Measurements from ENCODE around the gene CACHD1.
"Not testable (repeated sequence)": the region's sequence is repeated elsewhere in the genome, so short reads cannot be mapped to it uniquely, and the experiment has no call there.

CACHD1 gene

DNA sequence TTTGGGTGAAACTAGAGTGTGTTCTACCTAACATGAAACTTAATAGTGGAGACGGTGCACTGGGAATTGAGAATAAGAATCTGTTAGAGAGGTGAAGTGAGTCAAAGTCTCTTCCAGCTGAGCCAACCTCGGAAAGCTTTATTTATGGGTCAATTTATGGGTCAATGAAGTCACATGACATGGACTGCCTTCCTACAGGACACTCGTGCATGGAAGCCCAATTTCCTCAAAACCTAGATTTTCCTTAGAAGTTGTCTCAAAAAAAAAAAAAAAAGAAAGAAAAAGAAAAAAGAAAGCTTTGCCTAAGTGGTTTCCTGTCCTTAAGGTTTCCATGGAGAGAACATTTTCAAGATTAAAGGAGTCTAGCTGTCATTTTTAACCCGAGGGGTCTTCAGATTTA is 26.7 kb downstream of the CACHD1 start:
- DNase-seq (ENCODE audit: low read depth, low spot score) = no peak

DNA sequence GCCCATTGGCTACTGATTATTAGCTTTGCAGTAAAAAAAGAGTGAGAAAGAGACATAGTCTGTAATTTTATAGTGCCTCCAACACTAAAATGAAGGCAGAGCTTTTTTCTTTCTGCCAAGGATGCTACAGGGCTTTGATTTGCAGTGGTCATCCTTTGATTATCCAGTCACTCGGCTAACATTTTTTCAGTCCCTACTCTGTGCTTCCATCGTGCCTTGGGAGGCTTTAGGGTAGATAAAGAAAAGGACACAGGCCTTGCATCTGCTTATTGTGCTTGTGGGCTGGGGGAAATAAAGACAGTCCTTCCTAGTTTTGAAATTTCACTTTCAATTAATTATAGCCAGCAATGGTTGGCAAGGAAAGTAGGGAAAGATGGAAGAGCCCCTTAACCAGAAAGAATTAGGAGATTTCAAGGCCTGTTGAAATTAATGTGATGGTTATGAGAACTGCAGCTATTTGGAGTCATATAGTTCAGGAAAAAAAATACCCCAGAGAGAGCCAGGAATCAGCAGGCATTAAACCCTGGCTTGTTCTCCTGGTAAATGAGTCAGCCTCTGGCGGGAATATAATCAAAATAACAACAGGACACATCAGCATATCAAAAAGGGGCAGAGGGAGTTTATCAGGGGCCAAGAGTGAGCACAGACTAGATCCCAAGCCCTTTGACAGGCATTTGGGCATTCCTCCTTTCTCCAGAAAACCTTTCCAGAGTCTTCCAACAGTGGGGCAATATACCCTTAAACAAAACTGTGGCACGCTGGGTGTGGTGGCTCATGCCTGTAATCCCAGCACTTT is 27.4 kb downstream of the CACHD1 start:
- DNase-seq (ENCODE audit: low read depth, low spot score) = peak; percentile 80

DNA sequence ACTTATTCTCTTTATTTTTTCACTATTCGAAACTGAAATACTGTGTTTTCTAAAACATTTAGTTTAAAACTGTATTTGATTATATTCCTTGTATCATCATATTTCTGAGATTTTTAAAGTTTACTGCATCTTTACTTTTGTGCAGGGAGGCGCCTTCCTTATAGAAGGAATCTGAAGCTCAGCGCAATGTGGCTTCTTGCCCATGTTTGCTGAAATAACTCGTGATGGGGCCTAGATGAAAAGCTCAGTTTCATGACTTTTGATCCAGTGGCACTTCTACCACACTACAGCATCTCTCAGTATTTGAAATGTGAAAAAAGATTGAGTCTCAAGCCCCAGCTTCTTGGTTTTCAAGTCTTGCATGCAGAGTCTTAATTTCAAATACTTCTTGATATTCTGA is 28.4 kb downstream of the CACHD1 start:
- DNase-seq (ENCODE audit: low read depth, low spot score) = no peak

GRCh38 chr1:64499011-64499410 is 29.1 kb downstream of the CACHD1 start:
- no peak for DNase-seq (ENCODE audit: low read depth, low spot score)

GRCh38 chr1:64499966-64500365 is 30.0 kb downstream of the CACHD1 start:
- peak; percentile 48 for DNase-seq (ENCODE audit: low read depth, low spot score)

GRCh38 chr1:64502083-64502482 is 32.2 kb downstream of the CACHD1 start:
- DNase-seq (ENCODE audit: low read depth, low spot score) = no peak

- no peak for DNase-seq (ENCODE audit: low read depth, low spot score)
Observed at GRCh38 chr1:64502931-64503330, 33.0 kb downstream of the CACHD1 start.

DNA sequence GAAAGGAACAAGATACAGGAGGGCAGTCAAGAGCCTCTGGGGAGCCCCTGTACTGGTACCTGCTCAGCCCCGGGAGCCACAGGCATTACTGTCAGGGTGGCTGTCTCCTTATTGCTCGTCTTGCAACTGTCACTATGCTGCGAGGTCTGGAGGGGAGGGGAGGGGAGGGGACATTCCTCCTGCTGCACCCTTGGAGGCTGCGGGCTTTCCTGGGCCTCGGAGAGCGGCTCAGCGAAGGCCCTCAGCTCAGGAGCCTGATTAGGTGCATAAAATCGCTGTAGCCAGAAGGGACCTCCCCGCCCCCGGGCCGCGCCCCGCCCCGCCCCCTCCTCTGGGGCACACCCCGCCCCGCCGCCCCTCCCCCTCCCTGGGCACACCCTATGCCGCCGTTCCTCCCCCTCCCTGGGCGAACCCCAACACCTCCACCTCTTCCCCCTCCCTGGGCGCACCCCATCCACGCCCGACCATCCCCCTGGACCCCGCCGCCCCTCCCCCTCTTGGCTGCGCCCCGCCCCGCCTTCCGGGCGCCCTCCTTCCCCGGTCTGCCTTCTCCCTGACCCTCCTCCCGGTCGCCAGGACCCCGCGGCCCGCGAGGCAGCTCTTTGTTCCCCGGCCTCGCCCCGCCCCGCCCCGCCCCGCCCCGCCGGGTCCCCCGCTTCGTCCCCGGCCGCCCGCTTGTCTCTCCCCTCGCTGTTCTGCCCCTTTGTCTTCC is 35.5 kb downstream of the CACHD1 start:
- peak; percentile 89 for DNase-seq (ENCODE audit: low read depth, low spot score)

DNA sequence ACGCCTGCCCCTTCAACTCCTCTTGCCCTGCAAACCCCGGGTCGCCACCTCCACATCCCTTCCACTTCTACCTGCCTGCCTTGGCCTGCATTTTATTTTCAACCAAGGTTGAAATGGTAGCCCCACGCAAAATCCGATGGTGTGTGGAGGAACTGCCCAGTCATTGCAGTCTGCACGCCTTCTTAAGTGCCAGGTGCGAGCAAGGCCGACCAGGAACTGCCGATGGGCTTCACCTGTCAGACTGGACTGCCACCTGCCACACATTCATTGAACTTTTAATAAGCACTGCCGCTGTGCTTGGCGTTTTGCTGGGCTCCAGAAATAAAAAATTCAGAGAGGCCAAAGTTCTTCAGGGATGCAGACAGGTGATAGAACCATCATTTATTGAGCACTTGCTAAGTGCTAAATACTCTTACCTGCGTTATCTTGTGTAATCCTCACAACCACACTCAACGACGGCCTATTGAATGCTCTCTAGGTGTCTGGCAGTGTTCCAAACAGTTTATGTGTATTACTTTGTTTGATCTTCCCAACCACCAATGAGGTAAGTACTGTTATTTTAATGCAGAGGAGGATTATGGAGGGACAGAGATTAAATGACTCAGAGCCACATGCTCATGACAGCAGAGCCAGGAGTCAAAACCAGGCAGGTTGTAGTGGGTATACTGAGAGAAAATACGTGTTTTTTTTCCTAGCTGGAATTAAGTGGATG is 36.2 kb downstream of the CACHD1 start:
- DNase-seq (ENCODE audit: low read depth, low spot score) = peak; percentile 64

DNA sequence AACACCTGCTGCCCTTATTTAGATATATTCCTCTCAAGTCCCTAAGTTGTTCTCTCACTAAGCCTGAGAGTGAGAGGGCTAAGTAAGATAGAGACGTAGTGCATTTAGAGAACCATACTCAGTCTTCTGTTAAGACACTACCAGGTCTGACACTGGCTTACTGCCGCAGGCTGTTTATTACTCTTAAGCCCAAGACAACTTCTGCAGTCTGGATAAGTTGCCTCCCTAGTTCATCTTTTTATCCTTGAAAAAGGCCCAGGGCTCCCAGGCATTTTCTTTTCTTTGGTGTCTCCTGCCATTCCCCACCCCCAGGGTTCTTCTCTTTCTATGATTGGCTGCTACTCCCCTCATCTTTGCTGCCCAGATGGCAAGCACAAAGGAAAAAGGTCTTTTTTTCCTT is 38.7 kb downstream of the CACHD1 start:
- DNase-seq (ENCODE audit: low read depth, low spot score) = peak; percentile 73

- DNase-seq (ENCODE audit: low read depth, low spot score) = no peak
Observed at GRCh38 chr1:64511044-64511443, 41.1 kb downstream of the CACHD1 start.

GRCh38 chr1:64512206-64512605 is 42.3 kb downstream of the CACHD1 start:
- DNase-seq (ENCODE audit: low read depth, low spot score) = not testable (repeated sequence)

GRCh38 chr1:64513545-64513944 is 43.6 kb downstream of the CACHD1 start:
- DNase-seq (ENCODE audit: low read depth, low spot score) = no peak

- no peak for DNase-seq (ENCODE audit: low read depth, low spot score)
Observed at GRCh38 chr1:64514197-64514765, 44.4 kb downstream of the CACHD1 start.

DNA sequence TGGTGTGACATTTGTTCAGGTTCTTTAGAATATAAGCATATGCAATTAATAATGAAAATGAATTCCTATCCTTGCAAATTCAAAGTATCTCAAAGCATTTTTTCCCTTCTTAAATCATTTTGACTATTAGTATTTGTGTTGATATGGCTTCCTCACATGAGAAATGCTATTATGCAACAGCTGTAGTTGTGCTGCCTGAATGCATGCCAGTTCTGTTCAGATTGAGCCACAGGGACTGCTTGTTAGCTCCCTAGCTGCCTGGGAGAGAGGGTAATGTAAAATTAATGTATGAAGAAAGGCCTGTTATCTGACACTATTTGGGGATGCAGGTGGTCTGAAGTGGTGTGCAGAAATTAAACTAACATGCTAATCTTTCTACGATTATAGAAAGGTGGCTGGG is 45.5 kb downstream of the CACHD1 start:
- no peak for DNase-seq (ENCODE audit: low read depth, low spot score)

- no peak for DNase-seq (ENCODE audit: low read depth, low spot score)
Observed at GRCh38 chr1:64516301-64516700, 46.4 kb downstream of the CACHD1 start.

- no peak for DNase-seq (ENCODE audit: low read depth, low spot score)
Observed at GRCh38 chr1:64516803-64517568, 47.1 kb downstream of the CACHD1 start.

- no peak for DNase-seq (ENCODE audit: low read depth, low spot score)
Observed at GRCh38 chr1:64517640-64518039, 47.7 kb downstream of the CACHD1 start.

- peak; percentile 67 for DNase-seq (ENCODE audit: low read depth, low spot score)
Observed at GRCh38 chr1:64518692-64519481, 49.0 kb downstream of the CACHD1 start.

DNA sequence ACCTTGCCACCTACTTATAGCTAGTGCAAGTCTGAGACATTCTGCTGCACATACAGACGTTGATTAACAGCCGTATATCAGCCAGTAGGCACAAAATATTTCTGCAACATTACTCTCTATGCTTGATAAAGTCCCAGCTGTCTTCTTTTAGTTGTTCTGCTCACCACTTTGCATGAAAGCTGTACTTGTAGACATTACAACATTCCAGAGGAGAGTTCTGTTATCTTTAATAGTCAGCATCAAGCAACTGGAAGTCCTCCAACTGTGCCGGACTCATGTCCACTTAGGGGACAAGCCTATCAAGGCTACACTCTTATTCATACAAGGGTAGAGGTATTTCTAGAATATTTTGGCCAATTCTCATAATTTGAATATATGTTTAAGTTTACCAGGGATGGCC is 50.0 kb downstream of the CACHD1 start:
- no peak for DNase-seq (ENCODE audit: low read depth, low spot score)

DNA sequence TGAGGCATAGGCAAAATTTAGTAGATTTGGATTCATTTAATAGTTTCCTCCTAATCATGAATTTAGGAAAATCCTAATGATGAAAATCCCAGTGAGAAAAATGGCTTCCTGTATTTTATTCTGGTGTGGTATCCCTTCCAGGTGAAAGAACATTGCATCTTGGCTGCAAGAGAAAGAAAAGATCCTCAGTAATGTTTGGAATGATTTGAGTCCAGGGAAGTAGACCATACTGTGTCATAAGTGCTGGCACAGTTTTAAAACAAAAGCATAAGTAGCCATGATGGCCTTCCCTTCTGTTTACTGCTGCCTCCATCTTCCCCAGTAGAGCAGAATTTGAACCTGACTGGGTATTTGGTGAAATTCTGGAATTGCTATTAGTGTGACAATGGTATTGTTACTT is 52.8 kb downstream of the CACHD1 start:
- no peak for DNase-seq (ENCODE audit: low read depth, low spot score)
